ENCODE measurements around the gene DPYD.

DPYD gene

DNA sequence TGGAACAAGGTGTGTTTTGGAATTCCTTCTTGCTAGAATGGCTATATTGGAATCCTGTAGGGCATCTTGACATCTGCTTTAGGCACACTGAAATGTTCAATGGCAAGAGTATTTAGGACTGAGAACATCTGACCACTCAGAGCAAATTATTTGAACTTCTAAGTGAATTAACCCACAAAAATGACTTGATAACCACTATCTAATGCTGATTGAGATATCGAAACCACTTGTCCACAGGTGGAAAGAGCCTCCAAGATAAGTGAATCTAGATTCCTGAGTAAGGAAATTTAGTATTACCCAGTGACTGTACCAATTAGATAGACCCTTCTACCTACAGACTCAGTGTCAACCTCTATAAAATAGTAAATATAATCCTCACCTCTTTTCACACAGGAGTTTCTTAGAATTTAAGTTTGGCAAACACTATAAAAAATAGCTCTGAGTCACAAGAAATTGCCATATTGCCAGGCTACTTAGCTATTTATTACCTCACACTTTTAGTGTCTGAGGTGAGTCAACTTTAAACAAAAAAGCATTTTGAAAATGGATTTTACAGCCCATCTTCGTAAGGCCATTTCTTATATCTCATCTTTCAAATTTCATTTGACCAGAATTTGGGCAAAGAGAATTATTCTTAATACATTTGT, 777.5 kb downstream of the DPYD start:
- Histone ChIP-seq H3K9me3 (ENCODE audit: insufficient read depth, low read length) (no peaks in the 10 kb centered on the region), H3K4me3 (ENCODE audit: insufficient read length, low read depth) (no peak overlapping the region), H3K36me3 (ENCODE audit: insufficient read depth, insufficient read length, low read length) (no peaks in the 10 kb centered on the region), H3K9ac (ENCODE audit: insufficient read length, low read depth) (no peak overlapping the region), H3K27me3 (ENCODE audit: insufficient read depth, insufficient read length) (no peaks in the 10 kb centered on the region), H3K4me1 (ENCODE audit: insufficient read depth, insufficient read length) (no peaks in the 10 kb centered on the region)
- TF ChIP-seq YY1 (IDR thresholded peaks at IDR 0.05; ENCODE audit: insufficient read depth, insufficient read length) (no peak), SUZ12 (IDR thresholded peaks at IDR 0.05; ENCODE audit: extremely low read depth, insufficient read depth, insufficient read length) (no peak), ZNF274 (IDR thresholded peaks at IDR 0.05; ENCODE audit: low read depth, low read length) (no peak)
- DNase-seq (ENCODE audit: low read depth, low spot score), result no peak

DNA sequence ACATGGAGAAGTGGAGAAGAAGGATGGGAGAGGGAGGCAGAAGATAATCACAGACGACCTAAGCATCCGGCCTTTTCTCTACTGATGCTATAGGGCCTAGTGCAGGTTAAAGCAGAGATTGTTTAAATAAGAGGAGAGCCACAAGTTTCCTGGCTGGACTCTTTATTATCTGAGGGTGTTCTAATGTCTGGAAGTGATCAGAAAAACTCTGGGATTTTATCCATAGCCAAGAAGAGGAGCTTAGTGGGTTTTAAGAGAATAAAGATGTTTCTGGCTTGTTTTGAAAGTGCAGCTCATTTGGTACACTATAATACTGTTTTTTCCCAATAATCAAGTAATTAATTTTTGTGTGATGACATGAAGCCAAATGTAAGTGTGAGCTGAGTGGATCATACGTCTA, 780.2 kb downstream of the DPYD start:
- no peak for DNase-seq (ENCODE audit: low read depth, low spot score)
- Histone ChIP-seq H3K9me3 (ENCODE audit: insufficient read depth, low read length) (no peaks in the 10 kb centered on the region), H3K36me3 (ENCODE audit: insufficient read depth, insufficient read length, low read length) (no peaks in the 10 kb centered on the region), H3K9ac (ENCODE audit: insufficient read length, low read depth) (no peak overlapping the region), H3K27me3 (ENCODE audit: insufficient read depth, insufficient read length) (no peaks in the 10 kb centered on the region), H3K4me3 (ENCODE audit: insufficient read length, low read depth) (no peak overlapping the region), H3K4me1 (ENCODE audit: insufficient read depth, insufficient read length) (no peaks in the 10 kb centered on the region)
- no peak for TF ChIP-seq ZNF274 (IDR thresholded peaks at IDR 0.05; ENCODE audit: low read depth, low read length)

DNA sequence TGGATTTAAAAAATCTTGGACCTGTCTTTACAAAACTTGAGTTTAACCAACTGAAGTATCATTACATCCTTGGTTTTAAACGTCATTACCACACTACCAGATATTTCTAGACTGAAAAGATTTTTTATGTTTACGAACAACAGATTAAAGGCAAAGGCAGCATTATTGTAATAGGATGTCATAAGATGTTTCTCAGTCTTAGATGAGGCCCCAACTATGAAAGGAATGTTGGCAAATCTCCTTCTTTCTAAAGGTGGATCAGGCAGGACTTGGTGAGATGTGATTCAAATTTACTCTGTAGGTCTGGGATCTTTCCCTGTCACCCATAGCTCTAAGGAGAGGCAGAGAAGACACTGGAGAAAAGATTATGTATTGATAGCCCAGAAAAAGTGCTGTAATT, 781.3 kb downstream of the DPYD start:
- Histone ChIP-seq H3K4me3 (ENCODE audit: insufficient read length, low read depth) (no peak overlapping the region), H3K4me1 (ENCODE audit: insufficient read depth, insufficient read length) (no peaks in the 10 kb centered on the region), H3K27me3 (ENCODE audit: insufficient read depth, insufficient read length) (no peaks in the 10 kb centered on the region), H3K9me3 (ENCODE audit: insufficient read depth, low read length) (no peaks in the 10 kb centered on the region), H3K9ac (ENCODE audit: insufficient read length, low read depth) (no peak overlapping the region), H3K36me3 (ENCODE audit: insufficient read depth, insufficient read length, low read length) (no peaks in the 10 kb centered on the region)
- DNase-seq (ENCODE audit: low read depth, low spot score), result no peak
- TF ChIP-seq ZNF274 (IDR thresholded peaks at IDR 0.05; ENCODE audit: low read depth, low read length) (no peak), SUZ12 (IDR thresholded peaks at IDR 0.05; ENCODE audit: extremely low read depth, insufficient read depth, insufficient read length) (no peak)

DNA sequence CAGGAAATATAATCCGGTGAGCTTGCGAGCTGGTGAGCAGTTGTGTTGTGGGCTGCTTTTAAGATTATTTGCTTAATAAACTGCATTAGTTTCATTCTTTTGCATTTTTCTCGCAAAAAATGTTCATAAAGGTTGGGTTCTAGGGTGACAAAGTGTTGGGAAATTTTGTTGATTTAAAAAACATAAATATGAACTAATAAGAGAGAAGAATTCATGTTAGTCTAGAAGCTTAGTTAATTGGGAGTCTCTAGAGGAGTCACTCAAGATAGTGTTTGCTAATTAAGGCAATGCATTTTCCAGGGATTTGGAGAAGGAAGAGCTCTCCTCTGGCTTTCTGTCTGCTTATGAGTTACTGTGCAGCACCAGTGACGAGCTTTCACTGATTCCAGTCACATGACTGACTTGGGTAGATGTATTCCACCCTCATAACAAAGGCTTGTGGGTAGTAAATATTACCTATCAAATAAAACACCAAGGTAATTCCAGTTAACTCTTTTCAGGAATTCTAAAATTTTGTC, 782.3 kb downstream of the DPYD start:
- Histone ChIP-seq H3K9ac (ENCODE audit: insufficient read length, low read depth) (no peak overlapping the region), H3K36me3 (ENCODE audit: insufficient read depth, insufficient read length, low read length) (no peaks in the 10 kb centered on the region), H3K9me3 (ENCODE audit: insufficient read depth, low read length) (no peaks in the 10 kb centered on the region), H3K4me3 (ENCODE audit: insufficient read length, low read depth) (no peak overlapping the region), H3K4me1 (ENCODE audit: insufficient read depth, insufficient read length) (no peaks in the 10 kb centered on the region), H3K27me3 (ENCODE audit: insufficient read depth, insufficient read length) (no peaks in the 10 kb centered on the region)
- TF ChIP-seq SUZ12 (IDR thresholded peaks at IDR 0.05; ENCODE audit: extremely low read depth, insufficient read depth, insufficient read length), result no peak
- no peak for TF ChIP-seq YY1 (IDR thresholded peaks at IDR 0.05; ENCODE audit: insufficient read depth, insufficient read length)
- TF ChIP-seq ZNF274 (IDR thresholded peaks at IDR 0.05; ENCODE audit: low read depth, low read length), result no peak
- no peak for DNase-seq (ENCODE audit: low read depth, low spot score)

DNA sequence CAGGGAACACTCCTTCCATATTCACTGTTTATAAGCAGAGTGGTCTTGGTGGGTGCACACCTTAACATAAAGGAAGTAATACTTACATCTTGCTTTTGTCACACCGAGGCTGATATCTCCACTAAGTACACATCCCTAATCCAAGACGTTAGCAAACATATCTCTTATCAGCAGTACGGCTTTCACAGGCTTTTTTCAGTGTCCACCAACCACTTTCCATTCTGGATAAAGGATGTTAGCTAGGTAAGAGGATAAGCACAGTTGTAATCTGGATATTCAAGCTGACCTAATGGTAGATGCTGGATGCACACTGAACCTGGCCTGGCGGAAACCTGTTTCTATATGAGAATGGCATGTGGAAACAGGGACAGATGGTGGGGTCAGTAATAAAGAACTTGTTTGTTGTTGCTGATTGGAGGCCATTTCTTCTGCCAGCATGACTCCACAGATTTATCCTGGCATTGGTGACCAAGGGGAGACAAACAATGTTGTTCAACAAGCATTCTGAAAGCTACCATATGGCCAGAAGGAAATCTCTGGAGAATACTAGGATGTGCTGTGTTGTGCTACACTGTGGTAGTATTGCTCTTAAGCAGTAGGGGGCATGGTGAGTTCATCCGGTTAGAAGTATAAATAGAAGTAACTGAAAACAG, 782.8 kb downstream of the DPYD start:
- H3K36me3 ChIP-seq (ENCODE audit: insufficient read depth, insufficient read length, low read length), result no peaks in the 10 kb centered on the region
- no peak overlapping the region for H3K9ac ChIP-seq (ENCODE audit: insufficient read length, low read depth)
- no peaks in the 10 kb centered on the region for H3K4me1 ChIP-seq (ENCODE audit: insufficient read depth, insufficient read length)
- DNase-seq (ENCODE audit: low read depth, low spot score), result peak; percentile 23
- no peak overlapping the region for H3K4me3 ChIP-seq (ENCODE audit: insufficient read length, low read depth)
- H3K27me3 ChIP-seq (ENCODE audit: insufficient read depth, insufficient read length), result no peaks in the 10 kb centered on the region
- no peaks in the 10 kb centered on the region for H3K9me3 ChIP-seq (ENCODE audit: insufficient read depth, low read length)
- TF ChIP-seq ZNF274 (IDR thresholded peaks at IDR 0.05; ENCODE audit: low read depth, low read length) (no peak), YY1 (IDR thresholded peaks at IDR 0.05; ENCODE audit: insufficient read depth, insufficient read length) (no peak), SUZ12 (IDR thresholded peaks at IDR 0.05; ENCODE audit: extremely low read depth, insufficient read depth, insufficient read length) (no peak)

DNA sequence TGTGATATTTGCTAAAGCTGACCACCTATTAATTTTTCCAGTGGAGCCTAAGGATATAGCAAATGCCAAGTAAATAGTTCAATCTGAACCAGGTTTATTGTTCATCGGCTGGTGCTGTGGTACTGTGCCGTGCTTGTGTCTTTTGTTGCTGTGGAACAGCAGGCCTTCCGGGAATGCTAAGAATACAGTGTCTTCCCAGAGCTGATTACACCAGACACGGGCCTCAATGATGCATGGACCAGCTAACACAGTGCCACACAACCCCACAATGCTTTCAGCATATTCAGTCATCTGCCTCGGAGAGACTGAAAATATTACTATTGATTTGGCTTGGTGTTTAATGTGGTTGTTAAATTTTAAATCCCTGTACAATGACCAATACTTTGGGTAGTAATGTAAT, 783.8 kb downstream of the DPYD start:
- no peak for DNase-seq (ENCODE audit: low read depth, low spot score)
- H3K27me3 ChIP-seq (ENCODE audit: insufficient read depth, insufficient read length), result no peaks in the 10 kb centered on the region
- no peak overlapping the region for H3K9ac ChIP-seq (ENCODE audit: insufficient read length, low read depth)
- no peaks in the 10 kb centered on the region for H3K4me1 ChIP-seq (ENCODE audit: insufficient read depth, insufficient read length)
- H3K9me3 ChIP-seq (ENCODE audit: insufficient read depth, low read length), result no peaks in the 10 kb centered on the region
- no peaks in the 10 kb centered on the region for H3K36me3 ChIP-seq (ENCODE audit: insufficient read depth, insufficient read length, low read length)
- TF ChIP-seq ZNF274 (IDR thresholded peaks at IDR 0.05; ENCODE audit: low read depth, low read length) (no peak), YY1 (IDR thresholded peaks at IDR 0.05; ENCODE audit: insufficient read depth, insufficient read length) (no peak), SUZ12 (IDR thresholded peaks at IDR 0.05; ENCODE audit: extremely low read depth, insufficient read depth, insufficient read length) (no peak)
- H3K4me3 ChIP-seq (ENCODE audit: insufficient read length, low read depth), result no peak overlapping the region

DNA sequence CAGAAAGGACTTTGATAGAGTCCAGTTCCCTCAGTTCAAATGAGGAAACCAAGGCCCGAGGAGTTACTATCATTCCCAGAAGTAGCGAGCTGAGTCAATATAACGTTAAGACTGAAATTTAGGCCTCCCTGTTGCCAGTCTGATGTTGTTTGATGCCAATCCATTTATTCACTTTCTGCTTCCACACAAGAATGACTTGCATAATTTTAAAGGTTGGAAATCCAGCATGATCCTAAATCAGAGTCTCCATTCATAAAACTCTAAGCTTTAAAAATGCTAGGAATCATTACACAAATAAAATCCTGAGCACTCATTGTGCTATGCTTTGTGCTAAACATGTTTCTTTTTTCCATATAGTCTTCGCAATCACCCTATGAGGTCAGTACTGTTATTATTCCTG, 784.9 kb downstream of the DPYD start:
- no peak overlapping the region for H3K9ac ChIP-seq (ENCODE audit: insufficient read length, low read depth)
- H3K4me1 ChIP-seq (ENCODE audit: insufficient read depth, insufficient read length), result no peaks in the 10 kb centered on the region
- no peaks in the 10 kb centered on the region for H3K27me3 ChIP-seq (ENCODE audit: insufficient read depth, insufficient read length)
- no peaks in the 10 kb centered on the region for H3K9me3 ChIP-seq (ENCODE audit: insufficient read depth, low read length)
- H3K36me3 ChIP-seq (ENCODE audit: insufficient read depth, insufficient read length, low read length), result no peaks in the 10 kb centered on the region
- no peak for DNase-seq (ENCODE audit: low read depth, low spot score)
- H3K4me3 ChIP-seq (ENCODE audit: insufficient read length, low read depth), result no peak overlapping the region
- TF ChIP-seq YY1 (IDR thresholded peaks at IDR 0.05; ENCODE audit: insufficient read depth, insufficient read length) (no peak), ZNF274 (IDR thresholded peaks at IDR 0.05; ENCODE audit: low read depth, low read length) (no peak), SUZ12 (IDR thresholded peaks at IDR 0.05; ENCODE audit: extremely low read depth, insufficient read depth, insufficient read length) (no peak)
